Measurements from ENCODE around the gene GAS2. TPM values are rescaled to one million over a fixed set of nuclear protein-coding genes. Genes with fewer than 3 reads are reported as not detected.

The GAS2 gene
- total and polyA plus RNA-seq, 2 donors (not counting 3 experiments of a cell fraction or from before 2014, with no cell fraction given) = 0.54 to 0.88 TPM

GRCh38 chr11:22635689-22636088 lies 30.7 kb upstream of the GAS2 start:
- no peaks in the 10 kb centered on the region for H3K79me2 ChIP-seq (ENCODE audit: control insufficient read depth, insufficient read depth, low read length)
- no peaks in the 10 kb centered on the region for H3K27me3 ChIP-seq (ENCODE audit: control insufficient read depth in 2 of 2, insufficient read depth in 2 of 2, low read length in 2 of 2)
- DNase-seq (ENCODE audit: low read depth, low spot score) = no peak
- intact Hi-C loops (cut with micrococcal nuclease) (no loop called here), dilution Hi-C loops (cut with MboI; ENCODE audit: extremely low pct_ligation_motif_present, low sequenced_read_pairs) (no loop called here)
- no peak for TF ChIP-seq POLR2A (IDR thresholded peaks at IDR 0.05; ENCODE audit: low read depth, low read length)
- TF ChIP-seq POLR2AphosphoS5 (IDR thresholded peaks at IDR 0.05; ENCODE audit: insufficient read depth, low read depth, low read length) = no peak
- no peak for TF ChIP-seq EZH2 (IDR thresholded peaks at IDR 0.05; ENCODE audit: borderline replicate concordance, low read depth, low read length, severe bottlenecking)
- no peak for TF ChIP-seq MYC (IDR thresholded peaks at IDR 0.05; ENCODE audit: low read depth, low read length)
- TF ChIP-seq MAX (IDR thresholded peaks at IDR 0.05; ENCODE audit: insufficient read depth, insufficient read length) = no peak
- TF ChIP-seq GATA2 (IDR thresholded peaks at IDR 0.05; ENCODE audit: insufficient read depth, insufficient read length, low read depth, low read length) = no peak
- no peak for TF ChIP-seq JUN (IDR thresholded peaks at IDR 0.05; ENCODE audit: borderline replicate concordance, insufficient read depth, insufficient read length, low read depth)
- no peak for TF ChIP-seq FOS (IDR thresholded peaks at IDR 0.05; ENCODE audit: borderline replicate concordance, insufficient read depth, low read length)
- TF ChIP-seq CTCF (IDR thresholded peaks at IDR 0.05; ENCODE audit: extremely low read depth in 1 of 2, insufficient read depth in 1 of 2, low read depth in 1 of 2, low read length in 2 of 2) = no peak
- no peaks in the 10 kb centered on the region for H3K9me3 ChIP-seq (replicated peaks; ENCODE audit: control insufficient read depth, insufficient read depth, low read length)
- no peak overlapping the region for H3K27ac ChIP-seq (ENCODE audit: insufficient read depth, low read depth, low read length)
- no peaks in the 10 kb centered on the region for H3K4me1 ChIP-seq (ENCODE audit: control insufficient read depth, extremely low read depth, insufficient read depth, low read length)
- H2AFZ ChIP-seq (ENCODE audit: low read depth, low read length) = no peak overlapping the region
- no peaks in the 10 kb centered on the region for H3K9me1 ChIP-seq (replicated peaks; ENCODE audit: control insufficient read depth, extremely low read depth, insufficient read depth, low read length)
- ChIA-PET POLR2A (no interaction called here), CTCF (interaction anchor here (1.1 kb wide), 2 partner anchors 9 to 21 kb away, joined by 3 to 4 read pairs; no protein-coding TSS in a partner anchor)
- H3K4me3 ChIP-seq (replicated peaks in 1 of 3; ENCODE audit: insufficient read depth in 1 of 3, low read depth in 1 of 3, low read length in 3 of 3) = no peak overlapping the region
- no TSS peak for BruUV-seq (replicated peaks)
- no peak overlapping the region for H3K9ac ChIP-seq (replicated peaks; ENCODE audit: extremely low read depth, insufficient read depth, low read length)
- FAIRE-seq = no peak
- no peaks in the 10 kb centered on the region for H4K20me1 ChIP-seq (replicated peaks; ENCODE audit: control insufficient read depth, extremely low read depth, insufficient read depth, low read length)
- no peak overlapping the region for H3K4me2 ChIP-seq (ENCODE audit: insufficient read depth, low read length)
- H3K36me3 ChIP-seq (ENCODE audit: control insufficient read depth in 2 of 2, extremely low read depth in 1 of 2, insufficient read depth in 2 of 2, low read length in 2 of 2) = no peaks in the 10 kb centered on the region
